ENCODE results near the gene DPP6. TPM values are rescaled to one million over a fixed set of nuclear protein-coding genes. Genes with fewer than 3 reads are reported as not detected.

The DPP6 gene
- total RNA-seq, 1 experiment from 2014 or later, result not detected

DNA sequence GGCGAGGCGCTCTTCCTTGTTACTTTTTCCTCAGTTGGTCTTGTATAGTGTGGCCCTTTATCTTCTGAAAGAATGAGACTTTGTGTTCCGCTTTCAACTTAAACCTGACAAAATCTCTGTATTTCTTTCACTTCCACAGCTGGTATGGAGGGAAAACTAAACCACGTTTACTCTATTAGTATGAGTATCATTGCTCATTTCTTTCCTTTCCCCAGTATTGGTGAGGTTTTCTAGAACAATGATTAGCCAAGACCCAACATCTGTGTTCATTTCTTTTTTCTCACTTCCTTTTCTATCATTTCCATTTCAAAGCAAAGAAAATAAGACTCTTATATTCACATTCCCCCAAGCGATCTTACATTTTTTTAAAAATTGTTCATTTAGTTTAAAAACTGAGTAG, 785.4 kb downstream of the DPP6 start:
- TF ChIP-seq SIN3A (IDR thresholded peaks at IDR 0.05; ENCODE audit: borderline replicate concordance, insufficient read depth, low read depth, low read length) (no peak), POLR2AphosphoS5 (IDR thresholded peaks at IDR 0.05; ENCODE audit: low read depth, low read length) (no peak), TCF7L2 (IDR thresholded peaks at IDR 0.05; ENCODE audit: low read depth, low read length) (no peak), REST (IDR thresholded peaks at IDR 0.05; ENCODE audit: insufficient read depth in 1 of 2, low read depth in 2 of 2, low read length in 1 of 2) (no peak)
- TF ChIP-seq, protein P1, sequence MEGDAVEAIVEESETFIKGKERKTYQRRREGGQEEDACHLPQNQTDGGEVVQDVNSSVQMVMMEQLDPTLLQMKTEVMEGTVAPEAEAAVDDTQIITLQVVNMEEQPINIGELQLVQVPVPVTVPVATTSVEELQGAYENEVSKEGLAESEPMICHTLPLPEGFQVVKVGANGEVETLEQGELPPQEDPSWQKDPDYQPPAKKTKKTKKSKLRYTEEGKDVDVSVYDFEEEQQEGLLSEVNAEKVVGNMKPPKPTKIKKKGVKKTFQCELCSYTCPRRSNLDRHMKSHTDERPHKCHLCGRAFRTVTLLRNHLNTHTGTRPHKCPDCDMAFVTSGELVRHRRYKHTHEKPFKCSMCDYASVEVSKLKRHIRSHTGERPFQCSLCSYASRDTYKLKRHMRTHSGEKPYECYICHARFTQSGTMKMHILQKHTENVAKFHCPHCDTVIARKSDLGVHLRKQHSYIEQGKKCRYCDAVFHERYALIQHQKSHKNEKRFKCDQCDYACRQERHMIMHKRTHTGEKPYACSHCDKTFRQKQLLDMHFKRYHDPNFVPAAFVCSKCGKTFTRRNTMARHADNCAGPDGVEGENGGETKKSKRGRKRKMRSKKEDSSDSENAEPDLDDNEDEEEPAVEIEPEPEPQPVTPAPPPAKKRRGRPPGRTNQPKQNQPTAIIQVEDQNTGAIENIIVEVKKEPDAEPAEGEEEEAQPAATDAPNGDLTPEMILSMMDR (IDR thresholded peaks at IDR 0.05), result no peak
- no TSS peak for BruUV-seq (replicated peaks)
- POLR2A ChIA-PET, result no interaction called here

GRCh38 chr7:154840086-154840485, 787.9 kb downstream of the DPP6 start:
- CTCF ChIA-PET, result no interaction called here

More for the DNA sequence above, 785.4 kb downstream of the DPP6 start:
- intact Hi-C loops (cut with micrococcal nuclease; ENCODE audit: unreplicated experiment) (no loop called here), in situ Hi-C loops (cut with HindIII; ENCODE audit: low pct_unique_long_range_greater_than_20kb, low sequenced_read_pairs) (no loop called here)
- Histone ChIP-seq H3K9me3 (ENCODE audit: control insufficient read depth, insufficient read depth, low read depth, low read length) (no peaks in the 10 kb centered on the region), H3K36me3 (ENCODE audit: control insufficient read depth, insufficient read depth, low read length) (no peaks in the 10 kb centered on the region), H3K4me3 (ENCODE audit: low read depth in 2 of 2, low read length in 2 of 2) (no peak overlapping the region), H3K27ac (ENCODE audit: low read length) (no peak overlapping the region), H3K27me3 (ENCODE audit: control insufficient read depth, insufficient read depth, low read length) (peaks cover 28% of the 10 kb centered on the region), H3K4me1 (ENCODE audit: control insufficient read depth, insufficient read depth, low read length) (no peaks in the 10 kb centered on the region; the same call in 1 of the 2 replicates)
- ATAC-seq (no peak), DNase-seq (ENCODE audit: low read depth, low spot score) (no peak)
- CTCF ChIA-PET, result no interaction called here

More at GRCh38 chr7:154840086-154840485, 787.9 kb downstream of the DPP6 start:
- TF ChIP-seq, protein P1 (IDR thresholded peaks at IDR 0.05), result no peak
- DNase-seq (ENCODE audit: low read depth, low spot score) (no peak), ATAC-seq (no peak)
- H3K4me1 ChIP-seq (ENCODE audit: control insufficient read depth, insufficient read depth, low read length), result no peaks in the 10 kb centered on the region; the same call in 1 of the 2 replicates
- POLR2A ChIA-PET, result no interaction called here
- peaks cover 32% of the 10 kb centered on the region for H3K27me3 ChIP-seq (ENCODE audit: control insufficient read depth, insufficient read depth, low read length)
- no peak overlapping the region for H3K4me3 ChIP-seq (ENCODE audit: low read depth in 2 of 2, low read length in 2 of 2)
- intact Hi-C loops (cut with micrococcal nuclease; ENCODE audit: unreplicated experiment) (no loop called here), in situ Hi-C loops (cut with HindIII; ENCODE audit: low pct_unique_long_range_greater_than_20kb, low sequenced_read_pairs) (no loop called here)
- no peaks in the 10 kb centered on the region for H3K36me3 ChIP-seq (ENCODE audit: control insufficient read depth, insufficient read depth, low read length)
- H3K9me3 ChIP-seq (ENCODE audit: control insufficient read depth, insufficient read depth, low read depth, low read length), result no peaks in the 10 kb centered on the region
- no TSS peak for BruUV-seq (replicated peaks)
- no peak overlapping the region for H3K27ac ChIP-seq (ENCODE audit: low read length)

Measured in Panc1 (cell line).